Nephron progenitor cell (in vitro differentiated cells): ENCODE results near the gene RPL3.
A peak's percentile ranks its signal among the peaks of the same experiment; 100 is the strongest.

ENCODE experiments used
- DNase-seq: peaks from one replicate; pipeline ENCODE4 v3.0.0; 2021
- H3K27ac Mint-ChIP-seq: 2 replicates; pipeline ENCODE4 v1.8.0; 2021; ENCODE audit warnings: mild to moderate bottlenecking, moderate library complexity, mixed read lengths
- H3K27me3 Mint-ChIP-seq: 2 replicates; pipeline ENCODE4 v1.8.0; 2021; ENCODE audit warnings: mild to moderate bottlenecking, low read depth, mixed read lengths; ENCODE audit not compliant: poor library complexity
- H3K36me3 Mint-ChIP-seq: 2 replicates; pipeline ENCODE4 v1.8.0; 2021; ENCODE audit warnings: low read depth, mixed read lengths
- H3K4me1 Mint-ChIP-seq: 2 replicates; pipeline ENCODE4 v1.8.0; 2021; ENCODE audit warnings: mixed read lengths
- H3K4me3 Mint-ChIP-seq: 2 replicates; pipeline ENCODE4 v1.8.0; 2021; ENCODE audit warnings: mild to moderate bottlenecking, moderate library complexity, mixed read lengths
- H3K9me3 Mint-ChIP-seq: 2 replicates; pipeline ENCODE4 v1.8.0; 2021; ENCODE audit warnings: mild to moderate bottlenecking, moderate library complexity, mixed read lengths
- TF ChIP-seq, protein P1 (sequence below): fragments of 200-600 bp; sonication (generic); IDR thresholded peaks from 2 replicates; pipeline ENCODE4 v1.5.0; 2021; ENCODE audit warnings: antibody characterized with exemption

Gene RPL3

DNA sequence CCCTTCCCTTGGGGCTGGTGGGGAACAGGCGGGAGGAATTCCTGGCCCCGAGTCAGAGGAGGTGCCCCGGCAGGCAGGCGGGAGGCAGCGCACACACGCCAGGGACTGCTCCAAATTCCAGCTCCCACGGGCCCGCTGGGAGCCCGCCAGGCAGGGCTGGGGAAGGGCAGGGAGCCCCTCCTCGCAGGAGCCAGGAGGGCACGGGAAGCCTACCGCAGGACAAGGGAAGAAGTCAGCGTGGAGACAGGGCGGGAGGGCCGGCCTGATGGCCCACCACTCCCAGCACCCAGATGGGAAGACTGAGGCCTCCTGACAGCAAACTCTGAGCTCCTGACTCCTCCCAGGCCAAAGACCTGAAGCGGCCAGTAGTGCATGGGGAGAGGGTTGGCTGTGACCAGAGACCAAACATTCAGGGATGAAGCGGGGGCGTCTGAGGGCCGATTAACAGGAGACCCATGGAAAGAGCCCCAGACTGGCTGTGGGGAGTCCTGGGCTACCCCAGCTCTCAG is 22.4 kb downstream of the RPL3 start:
- Mint-ChIP-seq H3K27ac (no peak overlapping the region), H3K4me1 (peaks cover 56% of the 10 kb centered on the region), H3K36me3 (no peaks in the 10 kb centered on the region), H3K9me3 (peaks cover under 1% of the 10 kb centered on the region), H3K4me3 (no peak overlapping the region), H3K27me3 (peaks cover 16% of the 10 kb centered on the region)
- DNase-seq: no peak
- TF ChIP-seq, protein P1, sequence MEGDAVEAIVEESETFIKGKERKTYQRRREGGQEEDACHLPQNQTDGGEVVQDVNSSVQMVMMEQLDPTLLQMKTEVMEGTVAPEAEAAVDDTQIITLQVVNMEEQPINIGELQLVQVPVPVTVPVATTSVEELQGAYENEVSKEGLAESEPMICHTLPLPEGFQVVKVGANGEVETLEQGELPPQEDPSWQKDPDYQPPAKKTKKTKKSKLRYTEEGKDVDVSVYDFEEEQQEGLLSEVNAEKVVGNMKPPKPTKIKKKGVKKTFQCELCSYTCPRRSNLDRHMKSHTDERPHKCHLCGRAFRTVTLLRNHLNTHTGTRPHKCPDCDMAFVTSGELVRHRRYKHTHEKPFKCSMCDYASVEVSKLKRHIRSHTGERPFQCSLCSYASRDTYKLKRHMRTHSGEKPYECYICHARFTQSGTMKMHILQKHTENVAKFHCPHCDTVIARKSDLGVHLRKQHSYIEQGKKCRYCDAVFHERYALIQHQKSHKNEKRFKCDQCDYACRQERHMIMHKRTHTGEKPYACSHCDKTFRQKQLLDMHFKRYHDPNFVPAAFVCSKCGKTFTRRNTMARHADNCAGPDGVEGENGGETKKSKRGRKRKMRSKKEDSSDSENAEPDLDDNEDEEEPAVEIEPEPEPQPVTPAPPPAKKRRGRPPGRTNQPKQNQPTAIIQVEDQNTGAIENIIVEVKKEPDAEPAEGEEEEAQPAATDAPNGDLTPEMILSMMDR: no peak

DNA sequence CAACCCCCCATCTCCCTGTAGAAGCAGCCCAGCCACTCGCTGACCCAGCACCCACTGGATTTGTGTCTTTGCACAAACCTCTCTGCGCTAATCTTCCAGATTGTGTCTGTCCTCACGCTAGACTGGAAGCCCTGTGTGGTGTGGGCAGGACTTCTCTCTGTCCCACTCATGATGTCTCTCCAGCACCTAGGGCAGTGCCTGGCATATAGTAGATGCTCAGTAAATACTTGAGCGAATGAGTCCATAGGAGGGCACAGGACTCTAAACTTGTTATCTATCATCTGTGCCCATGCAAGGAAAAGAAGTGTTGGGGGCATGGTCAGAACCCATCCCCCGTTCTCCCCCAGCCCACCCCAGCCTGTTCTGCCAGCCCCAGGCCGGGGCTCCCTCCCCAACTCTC is 22.9 kb downstream of the RPL3 start:
- Mint-ChIP-seq H3K9me3 (no peaks in the 10 kb centered on the region), H3K36me3 (no peaks in the 10 kb centered on the region), H3K27ac (no peak overlapping the region), H3K27me3 (peaks cover 16% of the 10 kb centered on the region), H3K4me1 (peaks cover 57% of the 10 kb centered on the region), H3K4me3 (no peak overlapping the region)
- TF ChIP-seq, protein P1: no peak
- no peak for DNase-seq

DNA sequence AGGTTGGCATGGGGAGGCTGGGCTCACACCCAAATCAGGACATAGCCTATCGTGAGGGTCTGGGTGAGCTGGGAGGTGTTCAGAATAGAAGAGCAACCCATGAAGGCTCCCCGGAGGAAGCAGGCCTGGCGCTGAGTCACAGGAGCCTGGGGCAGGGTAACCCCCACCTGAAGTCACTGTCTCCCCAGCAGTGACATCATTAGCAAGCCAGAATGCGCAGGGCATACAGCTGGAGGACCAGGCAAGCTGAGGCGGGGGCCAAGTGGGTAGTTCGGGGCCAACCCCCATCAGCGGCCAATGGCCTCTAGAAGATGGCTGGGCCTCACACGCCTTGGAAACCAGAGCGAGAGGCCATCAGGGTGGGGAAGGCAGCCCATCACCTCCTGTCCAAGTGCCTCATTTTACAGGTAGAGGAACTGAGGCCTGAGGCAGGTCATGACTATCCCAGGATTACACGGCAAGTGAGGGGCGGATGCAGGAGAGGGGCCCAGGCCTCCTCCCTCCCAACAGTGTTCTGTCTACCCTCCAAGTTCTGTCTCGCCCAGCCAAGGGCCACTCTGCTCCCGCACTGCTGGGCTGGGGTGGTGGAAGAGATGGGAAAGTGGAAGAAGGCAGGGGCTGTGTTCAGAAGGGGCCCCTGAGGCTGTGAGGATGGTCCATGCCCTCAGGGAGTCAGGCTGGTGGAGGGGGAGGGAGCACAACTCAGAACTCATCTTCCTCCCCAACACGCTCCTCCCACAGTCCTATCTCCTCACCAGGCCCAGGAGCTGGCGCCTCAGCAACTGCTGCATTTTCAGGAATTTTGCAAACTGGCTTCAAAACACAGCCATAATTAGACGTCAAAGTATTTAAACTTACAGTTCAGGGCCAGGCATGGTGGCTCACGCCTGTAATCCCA is 24.6 kb downstream of the RPL3 start:
- Mint-ChIP-seq H3K36me3 (no peaks in the 10 kb centered on the region), H3K4me1 (peaks cover 54% of the 10 kb centered on the region), H3K27me3 (peaks cover 3% of the 10 kb centered on the region), H3K9me3 (no peaks in the 10 kb centered on the region), H3K4me3 (no peak overlapping the region), H3K27ac (no peak overlapping the region)
- TF ChIP-seq, protein P1: no peak
- no peak for DNase-seq

DNA sequence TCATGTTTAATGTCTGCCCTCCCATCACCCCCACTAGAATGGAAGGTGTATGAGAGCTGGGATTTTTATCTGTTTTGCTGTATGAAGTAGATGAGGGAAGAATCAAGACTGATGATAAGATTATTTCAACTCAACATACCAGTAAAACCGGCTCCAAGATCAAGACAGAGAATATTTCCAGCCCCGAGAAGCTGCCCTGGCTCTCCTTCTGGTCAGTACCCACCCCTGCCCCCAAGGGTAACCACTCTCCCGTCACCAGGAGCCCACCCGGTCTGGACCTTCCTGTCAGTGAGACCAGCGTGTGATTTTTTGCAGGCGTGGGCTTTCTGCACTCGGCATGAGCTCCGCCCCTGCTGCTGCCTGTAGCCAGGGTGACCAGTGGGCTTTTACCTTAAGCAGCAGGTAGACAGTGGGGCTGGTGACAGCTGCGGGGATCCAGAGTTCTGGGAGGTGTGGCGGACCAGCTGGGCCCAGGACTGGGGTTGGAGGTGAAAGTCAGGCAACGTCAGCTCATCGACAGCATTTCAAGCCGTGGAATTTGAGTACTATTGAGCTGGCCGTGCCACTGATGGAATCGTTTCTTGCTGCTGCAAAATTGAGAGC is 25.6 kb downstream of the RPL3 start:
- Mint-ChIP-seq H3K27ac (no peak overlapping the region), H3K4me1 (peaks cover 53% of the 10 kb centered on the region), H3K27me3 (peaks cover 6% of the 10 kb centered on the region), H3K9me3 (no peaks in the 10 kb centered on the region), H3K36me3 (no peaks in the 10 kb centered on the region), H3K4me3 (no peak overlapping the region)
- TF ChIP-seq, protein P1: no peak
- DNase-seq: no peak

DNA sequence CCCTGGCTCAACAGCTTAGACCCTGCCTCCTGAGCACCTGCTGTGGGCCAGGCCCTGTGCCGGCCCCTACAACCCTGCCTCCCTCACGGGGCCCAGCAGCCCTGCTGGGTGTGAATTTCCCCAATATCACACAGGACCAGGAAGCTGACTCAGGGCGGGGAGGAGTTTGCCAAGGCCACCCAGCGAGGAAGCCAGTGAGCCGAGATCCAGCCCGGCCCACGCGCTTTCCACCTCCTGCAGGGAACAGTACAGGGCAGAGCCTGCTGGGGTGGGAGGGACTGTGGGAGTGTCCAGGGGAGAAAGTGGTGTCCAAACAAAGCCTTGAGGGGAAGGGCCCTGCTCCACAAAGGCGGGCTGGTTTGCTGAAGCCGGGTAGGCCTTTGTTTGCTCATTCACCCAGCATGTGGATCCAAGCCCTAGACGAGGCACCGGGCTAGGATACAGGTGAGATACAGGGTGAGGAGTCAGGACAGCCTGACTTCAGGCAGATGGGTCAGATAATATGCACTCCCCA is 26.8 kb downstream of the RPL3 start:
- TF ChIP-seq, protein P1: no peak
- Mint-ChIP-seq H3K4me3 (no peak overlapping the region), H3K36me3 (no peaks in the 10 kb centered on the region), H3K9me3 (no peaks in the 10 kb centered on the region), H3K4me1 (peaks cover 47% of the 10 kb centered on the region), H3K27ac (peak overlapping the region; percentile 60), H3K27me3 (peaks cover 6% of the 10 kb centered on the region)
- DNase-seq: peak; percentile 68
